SK-N-DZ (cell line): Measurements from ENCODE around the gene MBOAT1. TPM values are rescaled to one million over a fixed set of nuclear protein-coding genes. Genes with fewer than 3 reads are reported as not detected.
A peak's percentile ranks its signal among the peaks of the same experiment; 100 is the strongest.
"Not testable (repeated sequence)": the region's sequence is repeated elsewhere in the genome, so short reads cannot be mapped to it uniquely, and the experiment has no call there.

Experiments used
- DNase-seq: peaks from one replicate; pipeline ENCODE4 v3.0.0-alpha.2; 2015; ENCODE audit warnings: low spot score
- polyA plus RNA-seq, 2 experiments: library from polyadenylated mRNA; depleted of rRNA; stranded (reverse); fragments of >200 nt; gene quantifications; 2 replicates each; pipeline ENCODE4 v1.2.3, GENCODE V29; 2014

Gene MBOAT1
- 0.05 and 0.37 TPM in 2 replicates for polyA plus RNA-seq (2014; cell fraction: cytosol; rRNA removed)
- 0.23 and 0.26 TPM in 2 replicates for polyA plus RNA-seq (2014; cell fraction: nucleus; rRNA removed)

GRCh38 chr6:20212392-20213111 lies at the start of gene MBOAT1:
Gene MBOAT1, minus strand, starts transcription at chr6:20212469. Its CDS starts 235 bp downstream, at chr6:20212234.
- DNase-seq, result peak; percentile 27

- DNase-seq, result no peak
Observed at GRCh38 chr6:20261685-20262084, 49.4 kb upstream of the MBOAT1 start.

- no peak for DNase-seq
Observed at GRCh38 chr6:20260360-20260759, 48.1 kb upstream of the MBOAT1 start.

- DNase-seq, result no peak
Observed at GRCh38 chr6:20259316-20260049, 47.2 kb upstream of the MBOAT1 start.

- no peak for DNase-seq
Observed at GRCh38 chr6:20255428-20255827, 43.2 kb upstream of the MBOAT1 start.

GRCh38 chr6:20254295-20254694 lies 42.0 kb upstream of the MBOAT1 start:
- no peak for DNase-seq

GRCh38 chr6:20253021-20253420 lies 40.8 kb upstream of the MBOAT1 start:
- DNase-seq, result no peak

- DNase-seq, result no peak
Observed at GRCh38 chr6:20252311-20252710, 40.0 kb upstream of the MBOAT1 start.

GRCh38 chr6:20251525-20251924 lies 39.3 kb upstream of the MBOAT1 start:
- no peak for DNase-seq

- DNase-seq, result no peak
Observed at GRCh38 chr6:20246125-20246524, 33.9 kb upstream of the MBOAT1 start.

GRCh38 chr6:20244807-20245681 lies 32.8 kb upstream of the MBOAT1 start:
- not testable (repeated sequence) for DNase-seq

GRCh38 chr6:20243288-20243687 lies 31.0 kb upstream of the MBOAT1 start:
- DNase-seq, result no peak

- DNase-seq, result no peak
Observed at GRCh38 chr6:20242397-20242796, 30.1 kb upstream of the MBOAT1 start.

GRCh38 chr6:20241102-20241501 lies 28.8 kb upstream of the MBOAT1 start:
- DNase-seq, result no peak

- DNase-seq, result no peak
Observed at GRCh38 chr6:20238688-20239587, 26.7 kb upstream of the MBOAT1 start.

- no peak for DNase-seq
Observed at GRCh38 chr6:20237677-20238460, 25.6 kb upstream of the MBOAT1 start.

- DNase-seq, result no peak
Observed at GRCh38 chr6:20236909-20237600, 24.8 kb upstream of the MBOAT1 start.

GRCh38 chr6:20236344-20236743 lies 24.1 kb upstream of the MBOAT1 start:
- no peak for DNase-seq

GRCh38 chr6:20235041-20235440 lies 22.8 kb upstream of the MBOAT1 start:
- DNase-seq, result no peak
